ENCODE data around the gene C1orf35.

DNA sequence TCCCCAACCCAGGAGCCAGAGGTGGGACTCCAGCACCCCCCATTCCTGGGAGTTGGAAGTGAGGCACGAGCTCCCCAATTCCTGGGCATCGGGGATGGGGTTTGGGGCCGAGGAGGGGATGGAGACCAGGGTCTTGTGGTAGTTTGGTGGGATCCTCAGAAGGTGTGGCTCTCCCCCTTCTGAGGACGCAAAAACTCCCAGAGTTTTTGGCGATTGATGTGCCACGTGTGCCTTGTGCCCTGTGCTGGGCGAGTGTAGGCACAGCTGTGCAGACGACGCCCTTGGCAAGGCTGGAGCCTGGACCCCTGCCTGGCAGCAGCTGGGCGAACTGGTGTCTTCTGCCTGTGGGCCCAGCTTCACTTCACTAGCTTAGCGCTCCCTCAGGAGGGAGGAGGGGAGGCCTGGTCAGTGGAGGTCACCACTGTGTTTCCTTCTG lies 39.6 kb upstream of the C1orf35 start:
- no peak for TF ChIP-seq MAX (IDR thresholded peaks at IDR 0.05)
- TF ChIP-seq, protein P1, sequence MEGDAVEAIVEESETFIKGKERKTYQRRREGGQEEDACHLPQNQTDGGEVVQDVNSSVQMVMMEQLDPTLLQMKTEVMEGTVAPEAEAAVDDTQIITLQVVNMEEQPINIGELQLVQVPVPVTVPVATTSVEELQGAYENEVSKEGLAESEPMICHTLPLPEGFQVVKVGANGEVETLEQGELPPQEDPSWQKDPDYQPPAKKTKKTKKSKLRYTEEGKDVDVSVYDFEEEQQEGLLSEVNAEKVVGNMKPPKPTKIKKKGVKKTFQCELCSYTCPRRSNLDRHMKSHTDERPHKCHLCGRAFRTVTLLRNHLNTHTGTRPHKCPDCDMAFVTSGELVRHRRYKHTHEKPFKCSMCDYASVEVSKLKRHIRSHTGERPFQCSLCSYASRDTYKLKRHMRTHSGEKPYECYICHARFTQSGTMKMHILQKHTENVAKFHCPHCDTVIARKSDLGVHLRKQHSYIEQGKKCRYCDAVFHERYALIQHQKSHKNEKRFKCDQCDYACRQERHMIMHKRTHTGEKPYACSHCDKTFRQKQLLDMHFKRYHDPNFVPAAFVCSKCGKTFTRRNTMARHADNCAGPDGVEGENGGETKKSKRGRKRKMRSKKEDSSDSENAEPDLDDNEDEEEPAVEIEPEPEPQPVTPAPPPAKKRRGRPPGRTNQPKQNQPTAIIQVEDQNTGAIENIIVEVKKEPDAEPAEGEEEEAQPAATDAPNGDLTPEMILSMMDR (IDR thresholded peaks at IDR 0.05; ENCODE audit: low read depth, low read length, missing input control): no peak
- no peak for TF ChIP-seq ZBTB33 (IDR thresholded peaks at IDR 0.05)
- TF ChIP-seq NR2F2 (IDR thresholded peaks at IDR 0.05): no peak
- TF ChIP-seq JUND (IDR thresholded peaks at IDR 0.05): no peak
- TF ChIP-seq TAF1 (conservative IDR thresholded peaks at IDR 0.05): no peak
- TF ChIP-seq EGR1 (IDR thresholded peaks at IDR 0.05; ENCODE audit: low read depth in 2 of 2): no peak
- TF ChIP-seq RAD21 (IDR thresholded peaks at IDR 0.05): no peak
- TF ChIP-seq REST (IDR thresholded peaks at IDR 0.05): no peak
- no peak for TF ChIP-seq SP1 (IDR thresholded peaks at IDR 0.05)
- no peak for TF ChIP-seq YY1 (IDR thresholded peaks at IDR 0.05)
- TF ChIP-seq HNF4G (IDR thresholded peaks at IDR 0.05): no peak

Measured in liver (tissue), 3 donors.